Chondrocyte (in vitro differentiated cells): ENCODE results near the gene LMNTD2. TPM values are rescaled to one million over a fixed set of nuclear protein-coding genes. Genes with fewer than 3 reads are reported as not detected.
A peak's percentile ranks its signal among the peaks of the same experiment; 100 is the strongest.

Experiments used
- DNase-seq: peaks from one replicate; pipeline ENCODE4 v3.0.0; 2021; ENCODE audit warnings: mixed read lengths, low spot score
- H3K27ac Mint-ChIP-seq: one replicate; pipeline ENCODE4 v1.8.0; 2021; ENCODE audit warnings: mild to moderate bottlenecking, moderate library complexity, mixed read lengths; ENCODE audit not compliant: unreplicated experiment
- H3K27me3 Mint-ChIP-seq: 2 replicates; pipeline ENCODE4 v1.8.0; 2021; ENCODE audit warnings: low read depth, mixed read lengths
- H3K36me3 Mint-ChIP-seq: 2 replicates; pipeline ENCODE4 v1.8.0; 2021; ENCODE audit warnings: low read depth, mixed read lengths
- H3K4me1 Mint-ChIP-seq: 2 replicates; pipeline ENCODE4 v1.8.0; 2021; ENCODE audit warnings: low read depth, mild to moderate bottlenecking, mixed read lengths
- H3K4me3 Mint-ChIP-seq: one replicate; pipeline ENCODE4 v1.8.0; 2021; ENCODE audit warnings: mild to moderate bottlenecking, moderate library complexity, mixed read lengths; ENCODE audit not compliant: unreplicated experiment
- H3K9me3 Mint-ChIP-seq: 2 replicates; pipeline ENCODE4 v1.8.0; 2021; ENCODE audit warnings: low read depth, mixed read lengths
- total RNA-seq: library from RNA; stranded (reverse); gene quantifications from 3 replicates; pipeline ENCODE4 v1.2.1, GENCODE V29; 2021
- TF ChIP-seq, protein P1 (sequence below): fragments of 200-600 bp; sonication (generic); IDR thresholded peaks from 2 replicates; pipeline ENCODE4 v1.5.0; 2021; ENCODE audit warnings: antibody characterized with exemption, mild to moderate bottlenecking, moderate library complexity

The LMNTD2 gene
- total RNA-seq, 1 donor from 2014 or later = 5.5 TPM

DNA sequence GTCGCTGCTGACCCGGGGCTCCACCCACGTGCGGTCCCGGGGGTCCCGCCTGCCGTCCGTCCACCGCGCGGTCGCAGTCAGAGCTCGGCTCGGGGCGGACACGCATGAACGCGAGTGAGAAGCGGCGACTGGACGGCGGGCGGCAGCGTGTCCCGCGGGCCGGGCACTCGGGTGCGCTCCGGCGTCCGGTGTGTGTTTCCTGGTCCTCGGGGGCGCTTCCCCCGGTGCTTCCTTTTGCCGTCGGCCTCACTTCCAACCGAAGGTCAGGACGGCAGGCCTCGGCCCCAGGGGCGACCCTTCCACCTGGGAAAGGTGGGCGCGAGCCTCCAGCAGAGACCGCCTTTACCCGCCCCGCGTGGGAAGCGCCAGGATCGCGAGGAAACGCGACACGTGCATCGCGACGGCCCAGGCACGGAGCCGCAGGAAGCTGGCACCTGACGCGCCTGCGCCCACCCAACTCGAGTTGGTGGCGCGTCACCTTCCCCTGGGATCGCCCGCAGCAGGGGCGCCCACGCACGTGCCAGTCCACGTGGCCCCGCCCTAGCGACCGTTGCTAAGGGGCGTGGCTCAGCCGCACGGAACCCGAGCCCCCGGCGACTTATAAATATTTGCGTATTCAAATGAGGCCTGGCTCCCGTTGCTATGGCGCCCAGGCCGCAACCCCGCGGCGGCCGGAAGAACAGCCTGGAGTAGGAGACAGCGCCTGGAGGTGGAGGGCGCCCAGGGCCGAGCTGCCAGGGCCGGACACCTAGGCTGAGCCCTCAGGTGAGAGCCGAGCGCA is 23.5 kb downstream of the LMNTD2 start, which contains the start of gene LRRC56:
Gene LRRC56 (plus strand): TSS at position 687 of the 781 bp plus-strand sequence. CDS start 3,158 bp downstream, outside the sequence.
- no peaks in the 10 kb centered on the region for H3K9me3 Mint-ChIP-seq
- H3K27ac Mint-ChIP-seq = no peak within 1 kb of the TSS
- TF ChIP-seq, protein P1, sequence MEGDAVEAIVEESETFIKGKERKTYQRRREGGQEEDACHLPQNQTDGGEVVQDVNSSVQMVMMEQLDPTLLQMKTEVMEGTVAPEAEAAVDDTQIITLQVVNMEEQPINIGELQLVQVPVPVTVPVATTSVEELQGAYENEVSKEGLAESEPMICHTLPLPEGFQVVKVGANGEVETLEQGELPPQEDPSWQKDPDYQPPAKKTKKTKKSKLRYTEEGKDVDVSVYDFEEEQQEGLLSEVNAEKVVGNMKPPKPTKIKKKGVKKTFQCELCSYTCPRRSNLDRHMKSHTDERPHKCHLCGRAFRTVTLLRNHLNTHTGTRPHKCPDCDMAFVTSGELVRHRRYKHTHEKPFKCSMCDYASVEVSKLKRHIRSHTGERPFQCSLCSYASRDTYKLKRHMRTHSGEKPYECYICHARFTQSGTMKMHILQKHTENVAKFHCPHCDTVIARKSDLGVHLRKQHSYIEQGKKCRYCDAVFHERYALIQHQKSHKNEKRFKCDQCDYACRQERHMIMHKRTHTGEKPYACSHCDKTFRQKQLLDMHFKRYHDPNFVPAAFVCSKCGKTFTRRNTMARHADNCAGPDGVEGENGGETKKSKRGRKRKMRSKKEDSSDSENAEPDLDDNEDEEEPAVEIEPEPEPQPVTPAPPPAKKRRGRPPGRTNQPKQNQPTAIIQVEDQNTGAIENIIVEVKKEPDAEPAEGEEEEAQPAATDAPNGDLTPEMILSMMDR = no peak
- H3K36me3 Mint-ChIP-seq = no peaks in the 10 kb centered on the region
- peak; percentile 92 for DNase-seq
- H3K4me1 Mint-ChIP-seq = peaks cover 5% of the 10 kb centered on the region
- H3K4me3 Mint-ChIP-seq = peak within 1 kb of the TSS; percentile 81
- H3K27me3 Mint-ChIP-seq = no peaks in the 10 kb centered on the region

DNA sequence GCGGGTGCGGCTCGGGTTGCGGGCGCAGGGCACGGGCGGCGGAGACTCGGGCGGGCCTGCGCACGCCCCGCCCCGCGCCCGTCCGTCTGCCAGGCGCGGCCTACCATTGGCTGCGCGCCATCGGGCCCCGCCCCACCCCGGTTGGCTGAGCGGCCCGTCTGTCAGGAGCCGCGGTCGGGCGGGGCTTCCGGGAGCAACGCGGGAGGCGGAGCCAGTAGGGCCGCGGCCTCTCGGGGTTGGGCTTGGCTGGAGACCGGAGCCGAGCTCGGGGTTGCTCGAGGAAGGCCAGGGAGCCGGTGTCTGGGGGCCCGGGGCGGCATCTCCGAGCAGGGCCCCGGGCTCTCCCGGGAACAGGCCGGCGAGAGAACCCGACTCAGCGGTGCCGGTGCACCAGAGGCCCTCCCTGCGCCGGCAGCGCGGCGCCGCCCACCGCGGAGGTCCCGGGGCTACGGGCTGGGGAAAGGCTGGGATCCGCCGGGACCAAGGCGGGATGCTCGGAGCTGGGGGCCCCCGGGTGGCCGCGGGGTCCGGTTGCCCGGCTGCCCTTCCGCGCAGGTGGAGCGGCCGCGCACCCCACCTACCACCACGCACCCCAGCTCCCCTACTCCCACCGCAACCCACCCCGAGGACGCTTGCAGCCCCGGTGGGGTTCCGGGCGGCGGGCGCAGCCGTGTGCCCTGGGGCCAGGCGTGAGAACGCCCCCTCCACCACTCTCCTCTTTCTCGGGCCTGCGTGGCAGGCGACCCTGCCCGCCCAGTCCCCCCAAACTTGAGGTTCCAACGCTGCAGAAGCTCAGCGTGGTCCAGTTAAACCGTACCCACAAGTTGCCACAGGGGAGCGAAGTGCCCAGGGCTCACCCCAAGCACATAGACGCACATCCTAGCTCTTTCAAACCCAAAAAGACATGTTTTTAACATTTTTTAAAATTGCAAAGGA is 24.8 kb downstream of the LMNTD2 start, which contains the start of gene HRAS:
Gene HRAS (minus strand): TSS at position 58 of the 936 bp plus-strand sequence.
- Mint-ChIP-seq H3K9me3 (no peaks in the 10 kb centered on the region), H3K27ac (peak within 1 kb of the TSS; percentile 83), H3K27me3 (no peaks in the 10 kb centered on the region), H3K36me3 (no peaks in the 10 kb centered on the region), H3K4me3 (peak within 1 kb of the TSS; percentile 81), H3K4me1 (peaks cover 7% of the 10 kb centered on the region)
- peak; percentile 99 for DNase-seq
- TF ChIP-seq, protein P1 = no peak

DNA sequence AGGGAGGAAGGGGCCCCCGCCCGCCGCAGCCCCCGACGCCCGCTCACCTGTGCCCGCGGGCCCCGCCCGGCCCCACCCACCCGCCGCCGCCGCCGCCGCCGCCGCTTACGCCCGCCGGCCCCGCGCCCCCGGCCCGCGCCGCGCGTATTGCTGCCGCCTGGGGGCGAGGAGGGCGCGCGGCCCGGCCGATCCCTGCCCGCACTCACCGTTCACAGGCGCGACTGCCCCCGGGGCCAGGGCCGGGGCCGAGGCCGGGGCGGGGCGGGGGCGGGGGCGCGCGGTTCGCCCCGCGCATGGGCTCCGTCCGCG is 25.4 kb downstream of the LMNTD2 start:
- H3K27ac Mint-ChIP-seq = no peak overlapping the region
- TF ChIP-seq, protein P1 = no peak
- H3K27me3 Mint-ChIP-seq = no peaks in the 10 kb centered on the region
- no peak for DNase-seq
- no peaks in the 10 kb centered on the region for H3K9me3 Mint-ChIP-seq
- peaks cover 7% of the 10 kb centered on the region for H3K4me1 Mint-ChIP-seq
- H3K4me3 Mint-ChIP-seq = no peak overlapping the region
- no peaks in the 10 kb centered on the region for H3K36me3 Mint-ChIP-seq

DNA sequence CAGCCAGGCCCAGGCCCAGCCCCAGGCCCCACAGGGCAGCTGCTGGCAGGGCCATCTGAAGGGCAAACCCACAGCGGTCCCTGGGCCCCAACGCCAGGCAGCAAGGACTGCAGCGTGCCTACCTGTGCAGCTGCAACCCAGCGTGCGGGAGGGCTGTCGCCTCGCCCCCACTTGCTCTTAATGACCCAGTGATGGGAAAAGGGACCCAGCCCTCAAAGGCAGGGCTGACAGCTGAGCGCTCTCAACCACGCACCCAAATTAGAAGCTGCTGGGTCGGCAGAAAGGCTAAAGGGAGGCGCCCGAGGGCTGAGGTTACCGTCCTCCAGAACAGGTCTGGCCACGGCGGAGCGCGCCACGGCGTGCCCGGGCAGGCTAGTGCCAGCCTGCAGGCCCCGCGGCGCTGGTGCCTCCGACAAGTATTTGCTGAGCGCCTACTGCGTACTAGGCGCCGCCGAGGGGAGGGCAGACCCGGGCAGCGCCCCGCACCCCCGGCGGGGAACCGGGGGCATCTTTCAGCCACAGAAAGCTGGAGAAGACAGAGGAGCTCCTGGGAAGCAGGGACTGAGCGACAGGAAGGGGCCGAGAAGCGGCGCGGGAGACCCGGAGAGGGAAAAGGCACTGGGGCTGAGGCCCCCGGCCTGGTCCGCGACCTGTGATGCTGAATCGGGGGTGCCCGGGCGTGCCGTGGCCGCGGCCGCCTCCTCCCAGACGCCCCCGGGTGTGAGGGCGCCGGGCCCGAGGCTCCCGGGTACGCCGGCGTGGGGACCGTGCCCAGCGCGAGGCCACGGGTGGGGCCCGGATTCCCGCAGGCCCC is 25.9 kb downstream of the LMNTD2 start:
- Mint-ChIP-seq H3K36me3 (no peaks in the 10 kb centered on the region), H3K4me1 (peaks cover 7% of the 10 kb centered on the region), H3K27me3 (no peaks in the 10 kb centered on the region), H3K27ac (no peak overlapping the region), H3K9me3 (no peaks in the 10 kb centered on the region), H3K4me3 (peak overlapping the region; percentile 71)
- TF ChIP-seq, protein P1 = peak; percentile 16
- DNase-seq = peak; percentile 90
